Measurements from ENCODE around the gene C1QTNF8.

DNA sequence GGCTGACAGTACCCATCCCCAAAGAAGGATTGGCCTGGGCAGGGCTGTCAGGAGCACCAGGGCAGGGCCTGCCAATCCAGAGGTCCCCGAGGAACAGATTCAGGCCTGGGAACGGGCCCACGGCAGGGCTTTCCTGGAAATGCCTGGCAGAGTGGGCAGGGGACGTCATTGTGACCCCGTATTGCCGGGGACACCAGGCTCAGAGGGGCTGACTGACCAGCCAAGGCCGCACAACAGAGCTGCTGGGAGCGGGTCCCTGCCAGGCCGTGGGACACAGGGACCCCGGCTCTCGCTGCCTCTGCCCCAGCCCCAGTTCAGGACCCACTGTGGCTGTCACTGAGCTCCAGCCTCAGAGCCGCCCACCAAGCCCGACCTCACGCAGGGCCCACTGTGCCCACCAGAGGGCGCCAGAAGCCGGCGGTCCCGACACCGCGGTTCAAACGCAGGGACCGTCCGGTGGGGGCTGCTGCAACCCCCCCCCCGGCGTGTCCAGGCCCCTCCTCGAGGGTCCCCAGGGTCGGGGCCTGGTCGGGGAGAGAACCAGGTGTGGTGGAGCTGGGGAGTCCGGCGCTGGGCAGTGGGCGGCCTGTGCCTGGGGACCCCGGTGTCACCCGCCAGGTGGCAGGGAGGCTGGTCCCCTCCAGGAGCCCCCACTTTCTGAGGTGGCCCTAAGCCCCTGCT lies 38.7 kb downstream of the C1QTNF8 start:
- TF ChIP-seq, protein P1, sequence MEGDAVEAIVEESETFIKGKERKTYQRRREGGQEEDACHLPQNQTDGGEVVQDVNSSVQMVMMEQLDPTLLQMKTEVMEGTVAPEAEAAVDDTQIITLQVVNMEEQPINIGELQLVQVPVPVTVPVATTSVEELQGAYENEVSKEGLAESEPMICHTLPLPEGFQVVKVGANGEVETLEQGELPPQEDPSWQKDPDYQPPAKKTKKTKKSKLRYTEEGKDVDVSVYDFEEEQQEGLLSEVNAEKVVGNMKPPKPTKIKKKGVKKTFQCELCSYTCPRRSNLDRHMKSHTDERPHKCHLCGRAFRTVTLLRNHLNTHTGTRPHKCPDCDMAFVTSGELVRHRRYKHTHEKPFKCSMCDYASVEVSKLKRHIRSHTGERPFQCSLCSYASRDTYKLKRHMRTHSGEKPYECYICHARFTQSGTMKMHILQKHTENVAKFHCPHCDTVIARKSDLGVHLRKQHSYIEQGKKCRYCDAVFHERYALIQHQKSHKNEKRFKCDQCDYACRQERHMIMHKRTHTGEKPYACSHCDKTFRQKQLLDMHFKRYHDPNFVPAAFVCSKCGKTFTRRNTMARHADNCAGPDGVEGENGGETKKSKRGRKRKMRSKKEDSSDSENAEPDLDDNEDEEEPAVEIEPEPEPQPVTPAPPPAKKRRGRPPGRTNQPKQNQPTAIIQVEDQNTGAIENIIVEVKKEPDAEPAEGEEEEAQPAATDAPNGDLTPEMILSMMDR (IDR thresholded peaks at IDR 0.05; ENCODE audit: insufficient read depth, low read depth, low read length): peak; percentile 33
- TF ChIP-seq EZH2 (IDR thresholded peaks at IDR 0.05; ENCODE audit: insufficient read depth, low read length): no peak

All from astrocyte (in vitro differentiated cells and primary cell).